Chondrocyte (in vitro differentiated cells): ENCODE results near the gene GRM8. TPM values are rescaled to one million over a fixed set of nuclear protein-coding genes. Genes with fewer than 3 reads are reported as not detected.

Source experiments
- DNase-seq: peaks from one replicate; pipeline ENCODE4 v3.0.0; 2021; ENCODE audit warnings: mixed read lengths, low spot score
- H3K27ac Mint-ChIP-seq: one replicate; pipeline ENCODE4 v1.8.0; 2021; ENCODE audit warnings: mild to moderate bottlenecking, moderate library complexity, mixed read lengths; ENCODE audit not compliant: unreplicated experiment
- H3K27me3 Mint-ChIP-seq: 2 replicates; pipeline ENCODE4 v1.8.0; 2021; ENCODE audit warnings: low read depth, mixed read lengths
- H3K36me3 Mint-ChIP-seq: 2 replicates; pipeline ENCODE4 v1.8.0; 2021; ENCODE audit warnings: low read depth, mixed read lengths
- H3K4me1 Mint-ChIP-seq: 2 replicates; pipeline ENCODE4 v1.8.0; 2021; ENCODE audit warnings: low read depth, mild to moderate bottlenecking, mixed read lengths
- H3K4me3 Mint-ChIP-seq: one replicate; pipeline ENCODE4 v1.8.0; 2021; ENCODE audit warnings: mild to moderate bottlenecking, moderate library complexity, mixed read lengths; ENCODE audit not compliant: unreplicated experiment
- H3K9me3 Mint-ChIP-seq: 2 replicates; pipeline ENCODE4 v1.8.0; 2021; ENCODE audit warnings: low read depth, mixed read lengths
- total RNA-seq: library from RNA; stranded (reverse); gene quantifications from 3 replicates; pipeline ENCODE4 v1.2.1, GENCODE V29; 2021
- TF ChIP-seq, protein P1 (sequence below): fragments of 200-600 bp; sonication (generic); IDR thresholded peaks from 2 replicates; pipeline ENCODE4 v1.5.0; 2021; ENCODE audit warnings: antibody characterized with exemption, mild to moderate bottlenecking, moderate library complexity

Gene GRM8
- total RNA-seq, 1 donor from 2014 or later, result not detected

GRCh38 chr7:127186686-127187085 is 66.1 kb downstream of the GRM8 start:
- no peak for DNase-seq
- Mint-ChIP-seq H3K4me3 (no peak overlapping the region), H3K4me1 (no peaks in the 10 kb centered on the region), H3K36me3 (no peaks in the 10 kb centered on the region), H3K27me3 (peaks cover 2% of the 10 kb centered on the region), H3K9me3 (peaks cover under 1% of the 10 kb centered on the region), H3K27ac (no peak overlapping the region)
- TF ChIP-seq, protein P1, sequence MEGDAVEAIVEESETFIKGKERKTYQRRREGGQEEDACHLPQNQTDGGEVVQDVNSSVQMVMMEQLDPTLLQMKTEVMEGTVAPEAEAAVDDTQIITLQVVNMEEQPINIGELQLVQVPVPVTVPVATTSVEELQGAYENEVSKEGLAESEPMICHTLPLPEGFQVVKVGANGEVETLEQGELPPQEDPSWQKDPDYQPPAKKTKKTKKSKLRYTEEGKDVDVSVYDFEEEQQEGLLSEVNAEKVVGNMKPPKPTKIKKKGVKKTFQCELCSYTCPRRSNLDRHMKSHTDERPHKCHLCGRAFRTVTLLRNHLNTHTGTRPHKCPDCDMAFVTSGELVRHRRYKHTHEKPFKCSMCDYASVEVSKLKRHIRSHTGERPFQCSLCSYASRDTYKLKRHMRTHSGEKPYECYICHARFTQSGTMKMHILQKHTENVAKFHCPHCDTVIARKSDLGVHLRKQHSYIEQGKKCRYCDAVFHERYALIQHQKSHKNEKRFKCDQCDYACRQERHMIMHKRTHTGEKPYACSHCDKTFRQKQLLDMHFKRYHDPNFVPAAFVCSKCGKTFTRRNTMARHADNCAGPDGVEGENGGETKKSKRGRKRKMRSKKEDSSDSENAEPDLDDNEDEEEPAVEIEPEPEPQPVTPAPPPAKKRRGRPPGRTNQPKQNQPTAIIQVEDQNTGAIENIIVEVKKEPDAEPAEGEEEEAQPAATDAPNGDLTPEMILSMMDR, result no peak

DNA sequence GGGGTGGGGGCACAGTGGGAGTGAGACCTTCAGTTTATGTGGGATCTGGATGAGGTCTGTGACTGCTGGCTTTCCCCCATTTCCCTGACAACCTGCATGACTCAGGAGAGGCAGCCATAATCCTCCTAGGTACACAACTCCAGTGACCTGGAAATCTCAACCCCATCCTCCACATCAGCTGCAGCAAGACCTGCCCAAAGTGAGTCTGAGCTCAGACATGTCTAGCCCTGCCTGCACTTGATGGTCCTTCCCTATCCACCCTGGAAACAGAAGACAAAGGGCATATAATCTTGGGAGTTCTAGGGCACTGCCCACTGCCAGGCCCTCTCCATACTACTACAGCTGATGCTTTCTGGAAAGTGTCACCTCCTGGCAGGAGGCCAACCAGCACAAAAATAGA is 75.6 kb downstream of the GRM8 start:
- H3K9me3 Mint-ChIP-seq, result peaks cover 30% of the 10 kb centered on the region
- TF ChIP-seq, protein P1, result no peak
- no peaks in the 10 kb centered on the region for H3K36me3 Mint-ChIP-seq
- no peak for DNase-seq
- H3K27me3 Mint-ChIP-seq, result no peaks in the 10 kb centered on the region
- no peak overlapping the region for H3K27ac Mint-ChIP-seq
- H3K4me3 Mint-ChIP-seq, result no peak overlapping the region
- no peaks in the 10 kb centered on the region for H3K4me1 Mint-ChIP-seq

GRCh38 chr7:127162366-127162765 is 90.4 kb downstream of the GRM8 start:
- Mint-ChIP-seq H3K4me3 (no peak overlapping the region), H3K27me3 (peaks cover 7% of the 10 kb centered on the region), H3K4me1 (no peaks in the 10 kb centered on the region), H3K27ac (no peak overlapping the region), H3K9me3 (no peaks in the 10 kb centered on the region), H3K36me3 (no peaks in the 10 kb centered on the region)
- no peak for DNase-seq
- TF ChIP-seq, protein P1, result no peak

- no peak overlapping the region for H3K27ac Mint-ChIP-seq
- no peaks in the 10 kb centered on the region for H3K9me3 Mint-ChIP-seq
- H3K36me3 Mint-ChIP-seq, result no peaks in the 10 kb centered on the region
- no peak overlapping the region for H3K4me3 Mint-ChIP-seq
- no peaks in the 10 kb centered on the region for H3K4me1 Mint-ChIP-seq
- DNase-seq, result no peak
- H3K27me3 Mint-ChIP-seq, result peaks cover 12% of the 10 kb centered on the region
- TF ChIP-seq, protein P1, result peak; percentile 37
Measured at GRCh38 chr7:127158659-127159058, 94.1 kb downstream of the GRM8 start.

- TF ChIP-seq, protein P1, result no peak
- H3K27me3 Mint-ChIP-seq, result peaks cover 6% of the 10 kb centered on the region
- H3K4me1 Mint-ChIP-seq, result no peaks in the 10 kb centered on the region
- no peak overlapping the region for H3K4me3 Mint-ChIP-seq
- DNase-seq, result no peak
- no peaks in the 10 kb centered on the region for H3K9me3 Mint-ChIP-seq
- H3K27ac Mint-ChIP-seq, result no peak overlapping the region
- no peaks in the 10 kb centered on the region for H3K36me3 Mint-ChIP-seq
Measured at GRCh38 chr7:127154958-127155357, 97.8 kb downstream of the GRM8 start.
